Measurements from ENCODE around the gene MBD4. TPM values are rescaled to one million over a fixed set of nuclear protein-coding genes. Genes with fewer than 3 reads are reported as not detected.
A peak's percentile ranks its signal among the peaks of the same experiment; 100 is the strongest.

Gene MBD4
- total and polyA plus RNA-seq, 2 of the 4 experiments (the other 2 are of a cell fraction): 13.8 to 15.0 TPM

- WGBS, 2 experiments (ENCODE audit: extremely low coverage in 2 of 2, insufficient read length in 1 of 2): 10% methylated on average over 6 of the region's 11 CpGs; no CpG with 5 or more reads in 1 of the 2 experiments
- H3K18ac ChIP-seq (ENCODE audit: low read depth, low read length): peak overlapping the region; percentile 90
- H2BK20ac ChIP-seq (ENCODE audit: low read depth, low read length): peak overlapping the region; percentile 77
- H3K56ac ChIP-seq (ENCODE audit: extremely low read depth, insufficient read depth, low read length): peak overlapping the region; percentile 63; the same call in 1 of the 2 replicates
- peak overlapping the region; percentile 63 for H3K9ac ChIP-seq (ENCODE audit: low read depth, low read length)
- peak overlapping the region; percentile 61 for H2BK5ac ChIP-seq (ENCODE audit: low read depth, low read length, poor library complexity, severe bottlenecking)
- H4K20me1 ChIP-seq (ENCODE audit: insufficient read depth, low read length): peaks cover 9% of the 10 kb centered on the region
- H3K23ac ChIP-seq (ENCODE audit: low read depth, low read length): peak overlapping the region; percentile 78
- intact Hi-C loops (cut with micrococcal nuclease): loop anchor here (2.0 to 5.0 kb wide), 2 partner anchors 44 to 103 kb away; partner anchors contain the start of gene IFT122
- dilution Hi-C loops (cut with HindIII; ENCODE audit: low sequenced_read_pairs, unreplicated experiment): no loop called here
- H3K36me3 ChIP-seq (ENCODE audit: control insufficient read depth, insufficient read depth, low read length): peaks cover 2% of the 10 kb centered on the region; the same call in 1 of the 2 replicates
- H3K14ac ChIP-seq (replicated peaks; ENCODE audit: low read depth, low read length): peak overlapping the region; percentile 87
- no TSS peak for BruUV-seq (replicated peaks)
- peak overlapping the region; percentile 86 for H4K91ac ChIP-seq (ENCODE audit: insufficient read depth, low read depth, low read length)
- peak overlapping the region; percentile 89 for H3K4ac ChIP-seq (ENCODE audit: low read depth, low read length)
- H3K4me2 ChIP-seq (ENCODE audit: low read depth, low read length): peak overlapping the region; percentile 66
- peak overlapping the region; percentile 81 for H2AK9ac ChIP-seq (replicated peaks; ENCODE audit: low read depth, low read length, poor library complexity)
- DNase-seq: peak; percentile 94
- H3K9me1 ChIP-seq (ENCODE audit: insufficient read depth, low read length): peaks cover 14% of the 10 kb centered on the region
- H3K27ac ChIP-seq (ENCODE audit: insufficient read depth, low read length): peak overlapping the region; percentile 72
- in situ Hi-C loops (cut with MboI; ENCODE audit: low sequenced_read_pairs): no loop called here
- no peaks in the 10 kb centered on the region for H3K9me3 ChIP-seq (ENCODE audit: control insufficient read depth, insufficient read depth, low read length)
- H2AFZ ChIP-seq (replicated peaks; ENCODE audit: low read length, poor library complexity): peak overlapping the region; percentile 83
- peak overlapping the region; percentile 69 to 74; a peak in 3 of 4 replicates for H4K8ac ChIP-seq (ENCODE audit: low read depth in 2 of 2, low read length in 2 of 2)
- 0 out of 4 replicates have a peak, but pooled peaks cover 0 to 7% of the 10 kb centered on the region in 2 experiments for H3K79me1 ChIP-seq (ENCODE audit: low read depth in 1 of 2, low read length in 2 of 2)
- TF ChIP-seq USF2 (IDR thresholded peaks at IDR 0.05; ENCODE audit: low read depth, low read length): no peak
- peak; percentile 98 for TF ChIP-seq CEBPB (IDR thresholded peaks at IDR 0.05; ENCODE audit: low read depth, low read length)
- 0 out of 2 replicates have a peak, but pooled peaks have one; percentile 15 for TF ChIP-seq POLR2A (IDR thresholded peaks at IDR 0.05; ENCODE audit: low read depth, low read length)
- no peak for TF ChIP-seq MAZ (IDR thresholded peaks at IDR 0.05; ENCODE audit: borderline replicate concordance, low read depth, low read length)
- TF ChIP-seq MAFK (IDR thresholded peaks at IDR 0.05; ENCODE audit: low read depth, low read length): peak; percentile 89
- peak; percentile 18; the same call in 1 of the 2 replicates for TF ChIP-seq SMC3 (IDR thresholded peaks at IDR 0.05; ENCODE audit: low read depth, low read length)
- peak; percentile 13; the same call in 1 of the 2 replicates for TF ChIP-seq NFE2L2 (IDR thresholded peaks at IDR 0.05; ENCODE audit: low read depth, low read length)
- TF ChIP-seq FOS (IDR thresholded peaks at IDR 0.05; ENCODE audit: low read depth, low read length): peak; percentile 48; the same call in 1 of the 2 replicates
- peak; percentile 75 for TF ChIP-seq RCOR1 (IDR thresholded peaks at IDR 0.05; ENCODE audit: insufficient replicate concordance, low read length)
- peak; percentile 8; the same call in 1 of the 2 replicates for TF ChIP-seq RAD21 (IDR thresholded peaks at IDR 0.05; ENCODE audit: low read length)
- TF ChIP-seq BHLHE40 (IDR thresholded peaks at IDR 0.05; ENCODE audit: low read depth, low read length): no peak
- peaks cover 29% of the 10 kb centered on the region for H3K4me1 ChIP-seq (ENCODE audit: control insufficient read depth, insufficient read depth, low read length)
- H4K5ac ChIP-seq (ENCODE audit: low read depth, low read length): peak overlapping the region; percentile 82
- POLR2A ChIA-PET (ENCODE audit: unreplicated experiment): no interaction called here
- H2AK5ac ChIP-seq (ENCODE audit: low read depth, low read length): peak overlapping the region; percentile 89
- ATAC-seq (ENCODE audit: low read depth): peak; percentile 76
- H2BK15ac ChIP-seq (ENCODE audit: low read depth, low read length): peak overlapping the region; percentile 87; the same call in 2 of the 3 replicates
- H3K4me3 ChIP-seq (ENCODE audit: insufficient read depth, low read depth, low read length): no peak overlapping the region
- CTCF ChIA-PET: interaction anchor here (0.6 to 1.9 kb wide), 3 partner anchors 72 to 387 kb away, joined by 3 to 8 read pairs (median 3); no protein-coding TSS in a partner anchor
- peak overlapping the region; percentile 87 for H2BK120ac ChIP-seq (ENCODE audit: low read depth, low read length)
- no peaks in the 10 kb centered on the region for H3K27me3 ChIP-seq (ENCODE audit: control insufficient read depth, insufficient read depth, low read length)
Measured at GRCh38 chr3:129485721-129486663, 46.2 kb upstream of the MBD4 start.

Measured in IMR-90 (cell line).